ENCODE measurements around the gene ARL5A.
"Not testable (repeated sequence)": the region's sequence is repeated elsewhere in the genome, so short reads cannot be mapped to it uniquely, and the experiment has no call there.

ARL5A gene

GRCh38 chr2:151828143-151828889, at the start of gene ARL5A:
ARL5A (minus strand) TSS chr2:151828421; CDS start chr2:151828176, 245 bp downstream.
- H3K36me3 ChIP-seq (ENCODE audit: control insufficient read depth in 5 of 5, insufficient read depth in 5 of 5, low read length in 5 of 5) = no peaks in the 10 kb centered on the region
- no peaks in the 10 kb centered on the region for H3K27me3 ChIP-seq (ENCODE audit: control insufficient read depth in 5 of 5, insufficient read depth in 4 of 5, low read length in 5 of 5)
- peak within 1 kb of the TSS; percentile 75 to 90 (median 85) for H3K9ac ChIP-seq (ENCODE audit: low read length in 5 of 5)
- H3K27ac ChIP-seq (ENCODE audit: low read depth, low read length) = peak within 1 kb of the TSS; percentile 66
- peaks cover 0 to 39% (median 30%) of the 10 kb centered on the region in 5 donors for H3K4me1 ChIP-seq (ENCODE audit: control insufficient read depth in 5 of 5, insufficient read depth in 5 of 5, low read length in 5 of 5)
- H3K4me3 ChIP-seq (ENCODE audit: low read depth in 1 of 5, low read length in 5 of 5) = peak within 1 kb of the TSS; percentile 86 to 97 (median 89)
- no peaks in the 10 kb centered on the region for H3K9me3 ChIP-seq (ENCODE audit: control insufficient read depth in 5 of 5, low read length in 5 of 5)

- not testable (repeated sequence) for H3K27me3 ChIP-seq (ENCODE audit: control insufficient read depth in 5 of 5, insufficient read depth in 4 of 5, low read length in 5 of 5); H3K36me3 ChIP-seq (ENCODE audit: control insufficient read depth in 5 of 5, insufficient read depth in 5 of 5, low read length in 5 of 5); H3K9ac ChIP-seq (ENCODE audit: low read length in 5 of 5); H3K27ac ChIP-seq (ENCODE audit: low read depth, low read length); H3K4me3 ChIP-seq (ENCODE audit: low read depth in 1 of 5, low read length in 5 of 5); H3K9me3 ChIP-seq (ENCODE audit: control insufficient read depth in 5 of 5, low read length in 5 of 5)
- H3K4me1 ChIP-seq (ENCODE audit: control insufficient read depth in 5 of 5, insufficient read depth in 5 of 5, low read length in 5 of 5) = peaks cover 0 to 20% (median 14%) of the 10 kb centered on the region in 5 donors
Measured at GRCh38 chr2:151875631-151876030, 47.4 kb upstream of the ARL5A start.

GRCh38 chr2:151872463-151872862, 44.2 kb upstream of the ARL5A start:
- no peaks in the 10 kb centered on the region for H3K9me3 ChIP-seq (ENCODE audit: control insufficient read depth in 5 of 5, low read length in 5 of 5)
- H3K4me1 ChIP-seq (ENCODE audit: control insufficient read depth in 5 of 5, insufficient read depth in 5 of 5, low read length in 5 of 5) = no peaks in the 10 kb centered on the region
- H3K9ac ChIP-seq (ENCODE audit: low read length in 5 of 5) = no peak overlapping the region
- no peaks in the 10 kb centered on the region for H3K27me3 ChIP-seq (ENCODE audit: control insufficient read depth in 5 of 5, insufficient read depth in 4 of 5, low read length in 5 of 5)
- no peak overlapping the region for H3K27ac ChIP-seq (ENCODE audit: low read depth, low read length)
- H3K4me3 ChIP-seq (ENCODE audit: low read depth in 1 of 5, low read length in 5 of 5) = no peak overlapping the region
- no peaks in the 10 kb centered on the region for H3K36me3 ChIP-seq (ENCODE audit: control insufficient read depth in 5 of 5, insufficient read depth in 5 of 5, low read length in 5 of 5)

DNA sequence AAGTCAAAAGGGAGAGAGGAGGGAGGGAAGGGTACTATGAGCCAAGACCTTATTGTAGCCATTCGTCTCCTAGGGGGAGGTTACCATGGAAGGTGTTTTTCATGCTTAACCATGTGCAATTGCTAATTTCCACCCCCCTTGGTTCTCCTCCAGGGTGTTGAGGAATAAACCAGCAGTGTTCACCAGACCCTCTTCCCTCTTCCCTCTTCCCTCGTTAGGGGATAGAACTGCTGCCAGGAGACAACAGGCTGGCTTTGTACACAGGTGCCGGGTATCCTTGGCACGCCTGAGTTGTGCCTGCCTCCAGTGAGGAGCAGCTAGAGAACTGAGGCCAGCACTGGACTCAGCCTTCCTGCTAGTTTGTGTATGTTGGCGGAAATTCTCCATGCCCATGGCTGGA, 41.1 kb upstream of the ARL5A start:
- no peak overlapping the region for H3K4me3 ChIP-seq (ENCODE audit: low read depth in 1 of 5, low read length in 5 of 5)
- no peaks in the 10 kb centered on the region for H3K27me3 ChIP-seq (ENCODE audit: control insufficient read depth in 5 of 5, insufficient read depth in 4 of 5, low read length in 5 of 5)
- no peak overlapping the region for H3K27ac ChIP-seq (ENCODE audit: low read depth, low read length)
- H3K9me3 ChIP-seq (ENCODE audit: control insufficient read depth in 5 of 5, low read length in 5 of 5) = no peaks in the 10 kb centered on the region
- no peaks in the 10 kb centered on the region for H3K4me1 ChIP-seq (ENCODE audit: control insufficient read depth in 5 of 5, insufficient read depth in 5 of 5, low read length in 5 of 5)
- H3K9ac ChIP-seq (ENCODE audit: low read length in 5 of 5) = no peak overlapping the region
- no peaks in the 10 kb centered on the region for H3K36me3 ChIP-seq (ENCODE audit: control insufficient read depth in 5 of 5, insufficient read depth in 5 of 5, low read length in 5 of 5)

GRCh38 chr2:151862700-151863099, 34.5 kb upstream of the ARL5A start:
- Histone ChIP-seq H3K27me3 (ENCODE audit: control insufficient read depth in 5 of 5, insufficient read depth in 4 of 5, low read length in 5 of 5) (no peaks in the 10 kb centered on the region), H3K9me3 (ENCODE audit: control insufficient read depth in 5 of 5, low read length in 5 of 5) (no peaks in the 10 kb centered on the region), H3K9ac (ENCODE audit: low read length in 5 of 5) (no peak overlapping the region), H3K4me3 (ENCODE audit: low read depth in 1 of 5, low read length in 5 of 5) (no peak overlapping the region), H3K36me3 (ENCODE audit: control insufficient read depth in 5 of 5, insufficient read depth in 5 of 5, low read length in 5 of 5) (no peaks in the 10 kb centered on the region), H3K4me1 (ENCODE audit: control insufficient read depth in 5 of 5, insufficient read depth in 5 of 5, low read length in 5 of 5) (no peaks in the 10 kb centered on the region), H3K27ac (ENCODE audit: low read depth, low read length) (no peak overlapping the region)

GRCh38 chr2:151861174-151861573, 33.0 kb upstream of the ARL5A start:
- H3K9ac ChIP-seq (ENCODE audit: low read length in 5 of 5) = no peak overlapping the region
- H3K36me3 ChIP-seq (ENCODE audit: control insufficient read depth in 5 of 5, insufficient read depth in 5 of 5, low read length in 5 of 5) = no peaks in the 10 kb centered on the region
- H3K4me3 ChIP-seq (ENCODE audit: low read depth in 1 of 5, low read length in 5 of 5) = no peak overlapping the region
- H3K4me1 ChIP-seq (ENCODE audit: control insufficient read depth in 5 of 5, insufficient read depth in 5 of 5, low read length in 5 of 5) = no peaks in the 10 kb centered on the region
- H3K27me3 ChIP-seq (ENCODE audit: control insufficient read depth in 5 of 5, insufficient read depth in 4 of 5, low read length in 5 of 5) = no peaks in the 10 kb centered on the region
- no peak overlapping the region for H3K27ac ChIP-seq (ENCODE audit: low read depth, low read length)
- H3K9me3 ChIP-seq (ENCODE audit: control insufficient read depth in 5 of 5, low read length in 5 of 5) = no peaks in the 10 kb centered on the region

GRCh38 chr2:151860613-151861146, 32.5 kb upstream of the ARL5A start:
- H3K27ac ChIP-seq (ENCODE audit: low read depth, low read length) = no peak overlapping the region

DNA sequence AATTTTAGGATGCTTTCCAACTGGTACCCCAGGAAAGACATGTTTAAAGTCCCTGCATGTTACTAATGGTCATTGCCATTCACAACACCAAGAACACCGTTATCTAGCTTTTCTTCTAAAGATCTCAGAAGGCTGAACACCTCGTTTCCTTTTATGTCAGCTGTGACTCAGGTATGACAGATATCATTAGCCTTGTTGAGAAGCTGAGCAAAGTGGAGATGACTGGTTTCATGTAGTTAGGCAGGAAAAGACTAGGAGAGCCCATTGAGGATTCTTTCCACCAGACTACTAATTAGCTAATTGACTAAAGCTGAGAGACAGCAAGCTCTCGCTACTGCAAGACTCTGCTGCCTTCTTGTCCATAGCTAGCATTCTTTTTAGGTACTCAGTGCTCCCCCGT, 32.0 kb upstream of the ARL5A start:
- H3K4me1 ChIP-seq (ENCODE audit: control insufficient read depth in 5 of 5, insufficient read depth in 5 of 5, low read length in 5 of 5) = no peaks in the 10 kb centered on the region
- no peaks in the 10 kb centered on the region for H3K9me3 ChIP-seq (ENCODE audit: control insufficient read depth in 5 of 5, low read length in 5 of 5)
- H3K27me3 ChIP-seq (ENCODE audit: control insufficient read depth in 5 of 5, insufficient read depth in 4 of 5, low read length in 5 of 5) = no peaks in the 10 kb centered on the region
- no peak overlapping the region for H3K4me3 ChIP-seq (ENCODE audit: low read depth in 1 of 5, low read length in 5 of 5)
- no peak overlapping the region for H3K27ac ChIP-seq (ENCODE audit: low read depth, low read length)
- no peaks in the 10 kb centered on the region for H3K36me3 ChIP-seq (ENCODE audit: control insufficient read depth in 5 of 5, insufficient read depth in 5 of 5, low read length in 5 of 5)
- no peak overlapping the region for H3K9ac ChIP-seq (ENCODE audit: low read length in 5 of 5)

More at GRCh38 chr2:151860613-151861146, 32.5 kb upstream of the ARL5A start:
- Histone ChIP-seq H3K36me3 (ENCODE audit: control insufficient read depth in 5 of 5, insufficient read depth in 5 of 5, low read length in 5 of 5) (no peaks in the 10 kb centered on the region), H3K4me3 (ENCODE audit: low read depth in 1 of 5, low read length in 5 of 5) (no peak overlapping the region), H3K9me3 (ENCODE audit: control insufficient read depth in 5 of 5, low read length in 5 of 5) (no peaks in the 10 kb centered on the region), H3K27me3 (ENCODE audit: control insufficient read depth in 5 of 5, insufficient read depth in 4 of 5, low read length in 5 of 5) (no peaks in the 10 kb centered on the region), H3K9ac (ENCODE audit: low read length in 5 of 5) (no peak overlapping the region), H3K4me1 (ENCODE audit: control insufficient read depth in 5 of 5, insufficient read depth in 5 of 5, low read length in 5 of 5) (no peaks in the 10 kb centered on the region)

DNA sequence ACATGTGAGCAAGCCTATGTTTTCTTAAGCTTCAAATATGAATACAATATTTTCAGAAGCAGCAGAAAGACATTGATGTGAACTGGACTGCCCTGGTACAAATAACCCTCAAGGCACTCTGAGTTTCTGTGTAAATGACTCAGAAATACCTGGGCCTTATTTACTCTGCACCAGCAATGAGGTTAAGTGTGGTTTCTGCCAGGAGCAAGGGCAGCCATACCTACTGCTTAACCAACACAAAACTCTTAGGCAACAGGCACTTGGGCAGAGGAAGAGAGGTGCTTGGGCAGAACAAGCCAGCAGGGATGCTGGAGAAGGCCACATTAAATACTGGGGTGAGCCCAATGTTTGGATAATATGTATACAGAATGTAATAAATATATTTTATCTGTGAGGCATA, 29.4 kb upstream of the ARL5A start:
- no peaks in the 10 kb centered on the region for H3K27me3 ChIP-seq (ENCODE audit: control insufficient read depth in 5 of 5, insufficient read depth in 4 of 5, low read length in 5 of 5)
- H3K4me1 ChIP-seq (ENCODE audit: control insufficient read depth in 5 of 5, insufficient read depth in 5 of 5, low read length in 5 of 5) = peaks cover 0 to 2% (median 0%) of the 10 kb centered on the region in 5 donors
- H3K9me3 ChIP-seq (ENCODE audit: control insufficient read depth in 5 of 5, low read length in 5 of 5) = no peaks in the 10 kb centered on the region
- H3K27ac ChIP-seq (ENCODE audit: low read depth, low read length) = no peak overlapping the region
- no peak overlapping the region for H3K9ac ChIP-seq (ENCODE audit: low read length in 5 of 5)
- no peaks in the 10 kb centered on the region for H3K36me3 ChIP-seq (ENCODE audit: control insufficient read depth in 5 of 5, insufficient read depth in 5 of 5, low read length in 5 of 5)
- H3K4me3 ChIP-seq (ENCODE audit: low read depth in 1 of 5, low read length in 5 of 5) = no peak overlapping the region

- no peaks in the 10 kb centered on the region for H3K27me3 ChIP-seq (ENCODE audit: control insufficient read depth in 5 of 5, insufficient read depth in 4 of 5, low read length in 5 of 5)
- no peak overlapping the region for H3K9ac ChIP-seq (ENCODE audit: low read length in 5 of 5)
- H3K9me3 ChIP-seq (ENCODE audit: control insufficient read depth in 5 of 5, low read length in 5 of 5) = no peaks in the 10 kb centered on the region
- no peaks in the 10 kb centered on the region for H3K36me3 ChIP-seq (ENCODE audit: control insufficient read depth in 5 of 5, insufficient read depth in 5 of 5, low read length in 5 of 5)
- no peak overlapping the region for H3K4me3 ChIP-seq (ENCODE audit: low read depth in 1 of 5, low read length in 5 of 5)
- no peak overlapping the region for H3K27ac ChIP-seq (ENCODE audit: low read depth, low read length)
- peaks cover 0 to 6% (median 0%) of the 10 kb centered on the region in 5 donors for H3K4me1 ChIP-seq (ENCODE audit: control insufficient read depth in 5 of 5, insufficient read depth in 5 of 5, low read length in 5 of 5)
Measured at GRCh38 chr2:151855111-151855510, 26.9 kb upstream of the ARL5A start.

Measured in subcutaneous abdominal adipose tissue (tissue), 5 donors.